Measurements from ENCODE around the gene TMEM161A. TPM values are rescaled to one million over a fixed set of nuclear protein-coding genes. Genes with fewer than 3 reads are reported as not detected.
"Not testable (repeated sequence)": the region's sequence is repeated elsewhere in the genome, so short reads cannot be mapped to it uniquely, and the experiment has no call there.

TMEM161A gene
- total and polyA plus RNA-seq, 2 donors: 13.6 to 33.0 TPM

DNA sequence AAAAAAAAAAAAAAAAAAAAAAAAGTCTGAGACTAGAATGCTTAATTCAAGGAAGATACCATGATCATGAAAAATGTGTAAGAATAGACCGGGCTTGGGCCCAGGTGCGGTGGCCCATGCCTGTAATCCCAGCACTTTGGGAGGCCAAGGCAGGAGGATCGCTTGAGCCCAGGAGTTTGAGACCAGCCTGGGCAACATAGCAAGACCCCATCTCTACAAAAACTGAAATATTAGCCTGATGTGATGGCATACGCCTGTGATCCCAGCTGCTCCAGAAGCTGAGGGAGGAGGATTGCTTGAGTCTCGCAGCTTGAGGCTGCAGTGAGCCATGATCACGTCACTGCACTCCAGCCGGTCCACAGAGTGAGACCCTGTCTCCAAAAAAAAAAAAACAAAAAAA, 31.3 kb downstream of the TMEM161A start:
- not testable (repeated sequence) for H3K27ac ChIP-seq (ENCODE audit: low read depth in 1 of 2, low read length in 1 of 2); H3K4me3 ChIP-seq (ENCODE audit: low read length in 2 of 2); H3K27me3 ChIP-seq (ENCODE audit: control insufficient read depth in 2 of 2, insufficient read depth in 1 of 2, low read length in 1 of 2); H3K9me3 ChIP-seq (ENCODE audit: control insufficient read depth in 2 of 2, insufficient read depth in 1 of 2, low read length in 1 of 2); DNase-seq (ENCODE audit: low read depth in 6 of 9, low spot score in 9 of 9)
- peaks cover 2 to 13% of the 10 kb centered on the region in 2 donors for H3K4me1 ChIP-seq (ENCODE audit: control insufficient read depth in 2 of 2, insufficient read depth in 2 of 2, low read length in 2 of 2)
- H3K36me3 ChIP-seq (ENCODE audit: control insufficient read depth in 2 of 2, insufficient read depth in 2 of 2, low read length in 1 of 2): peaks cover 4 to 16% of the 10 kb centered on the region in 2 donors
- 98% methylated on average over 7 of the region's 7 CpGs for WGBS

GRCh38 chr19:19106056-19106551, 32.2 kb downstream of the TMEM161A start:
- Histone ChIP-seq H3K9me3 (ENCODE audit: control insufficient read depth in 2 of 2, insufficient read depth in 1 of 2, low read length in 1 of 2) (no peaks in the 10 kb centered on the region), H3K4me3 (ENCODE audit: low read length in 2 of 2) (peak overlapping the region in 1 of 2 donors; percentile 29), H3K27ac (ENCODE audit: low read depth in 1 of 2, low read length in 1 of 2) (no peak overlapping the region), H3K36me3 (ENCODE audit: control insufficient read depth in 2 of 2, insufficient read depth in 2 of 2, low read length in 1 of 2) (peaks cover 4 to 20% of the 10 kb centered on the region in 2 donors), H3K4me1 (ENCODE audit: control insufficient read depth in 2 of 2, insufficient read depth in 2 of 2, low read length in 2 of 2) (peaks cover 2 to 13% of the 10 kb centered on the region in 2 donors), H3K27me3 (ENCODE audit: control insufficient read depth in 2 of 2, insufficient read depth in 1 of 2, low read length in 1 of 2) (peaks cover 0 to 5% of the 10 kb centered on the region in 2 donors)
- DNase-seq (ENCODE audit: low read depth in 6 of 9, low spot score in 9 of 9): peak in 1 of 9 donors; percentile 13
- WGBS: 89% methylated on average over 25 of the region's 25 CpGs

- peak in 7 of 9 donors; percentile 26 to 72 (median 48) for DNase-seq (ENCODE audit: low read depth in 6 of 9, low spot score in 9 of 9)
- peaks cover 4 to 23% of the 10 kb centered on the region in 2 donors for H3K36me3 ChIP-seq (ENCODE audit: control insufficient read depth in 2 of 2, insufficient read depth in 2 of 2, low read length in 1 of 2)
- H3K4me3 ChIP-seq (ENCODE audit: low read length in 2 of 2): peak overlapping the region in 1 of 2 donors; percentile 29
- H3K4me1 ChIP-seq (ENCODE audit: control insufficient read depth in 2 of 2, insufficient read depth in 2 of 2, low read length in 2 of 2): peaks cover 1 to 9% of the 10 kb centered on the region in 2 donors
- no peak overlapping the region for H3K27ac ChIP-seq (ENCODE audit: low read depth in 1 of 2, low read length in 1 of 2)
- WGBS: 85% methylated on average over 36 of the region's 36 CpGs
- no peaks in the 10 kb centered on the region for H3K9me3 ChIP-seq (ENCODE audit: control insufficient read depth in 2 of 2, insufficient read depth in 1 of 2, low read length in 1 of 2)
- H3K27me3 ChIP-seq (ENCODE audit: control insufficient read depth in 2 of 2, insufficient read depth in 1 of 2, low read length in 1 of 2): no peaks in the 10 kb centered on the region
Observed at GRCh38 chr19:19105365-19106055, 32.8 kb downstream of the TMEM161A start.

DNA sequence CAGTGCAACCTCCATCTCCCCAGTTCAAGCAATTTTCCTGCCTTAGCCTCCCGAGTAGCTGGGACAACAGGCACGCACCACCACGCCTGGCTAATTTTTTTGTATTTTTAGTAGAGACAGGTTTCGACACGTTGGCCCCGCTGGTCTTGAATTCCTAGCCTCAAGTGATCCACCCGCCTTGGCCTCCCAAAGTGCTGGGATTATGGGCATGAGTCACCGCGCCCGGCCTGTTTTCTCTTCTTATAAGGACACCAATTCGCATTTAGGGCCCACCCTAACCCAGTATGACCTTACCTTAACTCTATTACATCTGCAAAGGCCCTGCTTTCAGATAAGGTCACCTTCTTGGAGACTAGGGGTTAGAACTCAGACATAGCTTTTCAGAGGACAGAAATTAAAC, 35.1 kb downstream of the TMEM161A start:
- Histone ChIP-seq H3K4me1 (ENCODE audit: control insufficient read depth in 2 of 2, insufficient read depth in 2 of 2, low read length in 2 of 2) (peaks cover 0 to 7% of the 10 kb centered on the region in 2 donors), H3K4me3 (ENCODE audit: low read length in 2 of 2) (no peak overlapping the region), H3K9me3 (ENCODE audit: control insufficient read depth in 2 of 2, insufficient read depth in 1 of 2, low read length in 1 of 2) (no peaks in the 10 kb centered on the region), H3K27me3 (ENCODE audit: control insufficient read depth in 2 of 2, insufficient read depth in 1 of 2, low read length in 1 of 2) (no peaks in the 10 kb centered on the region), H3K36me3 (ENCODE audit: control insufficient read depth in 2 of 2, insufficient read depth in 2 of 2, low read length in 1 of 2) (peaks cover 7 to 33% of the 10 kb centered on the region in 2 donors), H3K27ac (ENCODE audit: low read depth in 1 of 2, low read length in 1 of 2) (no peak overlapping the region)
- no peak for DNase-seq (ENCODE audit: low read depth in 6 of 9, low spot score in 9 of 9)
- WGBS: 96% methylated on average over 11 of the region's 11 CpGs

DNA sequence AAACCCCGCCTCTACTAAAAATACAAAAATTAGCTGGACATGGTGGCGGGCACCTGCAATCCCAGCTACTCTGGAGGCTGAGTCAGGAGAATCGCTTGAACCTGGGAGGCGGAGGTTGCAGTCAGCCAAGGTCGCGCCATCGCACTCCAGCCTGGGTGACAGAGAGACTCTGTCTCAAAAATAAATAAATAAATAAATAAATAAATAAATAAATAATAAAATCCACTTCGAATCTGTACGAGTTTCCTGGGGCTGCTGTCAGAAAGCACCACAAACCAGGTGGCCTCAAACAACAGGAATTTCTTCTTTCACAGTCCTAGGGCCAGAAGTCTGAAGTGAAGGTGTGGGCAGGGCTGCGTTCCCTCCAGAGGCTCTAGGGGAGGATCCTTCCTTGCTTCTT, 35.7 kb downstream of the TMEM161A start:
- not testable (repeated sequence) for H3K4me3 ChIP-seq (ENCODE audit: low read length in 2 of 2); H3K27ac ChIP-seq (ENCODE audit: low read depth in 1 of 2, low read length in 1 of 2); H3K9me3 ChIP-seq (ENCODE audit: control insufficient read depth in 2 of 2, insufficient read depth in 1 of 2, low read length in 1 of 2); H3K4me1 ChIP-seq (ENCODE audit: control insufficient read depth in 2 of 2, insufficient read depth in 2 of 2, low read length in 2 of 2); H3K27me3 ChIP-seq (ENCODE audit: control insufficient read depth in 2 of 2, insufficient read depth in 1 of 2, low read length in 1 of 2); DNase-seq (ENCODE audit: low read depth in 6 of 9, low spot score in 9 of 9)
- 98% methylated on average over 10 of the region's 10 CpGs for WGBS
- peaks cover 7 to 34% of the 10 kb centered on the region in 2 donors for H3K36me3 ChIP-seq (ENCODE audit: control insufficient read depth in 2 of 2, insufficient read depth in 2 of 2, low read length in 1 of 2)

- no peak overlapping the region for H3K27ac ChIP-seq (ENCODE audit: low read depth in 1 of 2, low read length in 1 of 2)
- no peak overlapping the region for H3K4me3 ChIP-seq (ENCODE audit: low read length in 2 of 2)
- no peak for DNase-seq (ENCODE audit: low read depth in 6 of 9, low spot score in 9 of 9)
- 98% methylated on average over 8 of the region's 8 CpGs for WGBS
- H3K4me1 ChIP-seq (ENCODE audit: control insufficient read depth in 2 of 2, insufficient read depth in 2 of 2, low read length in 2 of 2): peaks cover 0 to 7% of the 10 kb centered on the region in 2 donors
- no peaks in the 10 kb centered on the region for H3K27me3 ChIP-seq (ENCODE audit: control insufficient read depth in 2 of 2, insufficient read depth in 1 of 2, low read length in 1 of 2)
- no peaks in the 10 kb centered on the region for H3K9me3 ChIP-seq (ENCODE audit: control insufficient read depth in 2 of 2, insufficient read depth in 1 of 2, low read length in 1 of 2)
- H3K36me3 ChIP-seq (ENCODE audit: control insufficient read depth in 2 of 2, insufficient read depth in 2 of 2, low read length in 1 of 2): peaks cover 13 to 41% of the 10 kb centered on the region in 2 donors
Observed at GRCh38 chr19:19101540-19101939, 36.7 kb downstream of the TMEM161A start.

DNA sequence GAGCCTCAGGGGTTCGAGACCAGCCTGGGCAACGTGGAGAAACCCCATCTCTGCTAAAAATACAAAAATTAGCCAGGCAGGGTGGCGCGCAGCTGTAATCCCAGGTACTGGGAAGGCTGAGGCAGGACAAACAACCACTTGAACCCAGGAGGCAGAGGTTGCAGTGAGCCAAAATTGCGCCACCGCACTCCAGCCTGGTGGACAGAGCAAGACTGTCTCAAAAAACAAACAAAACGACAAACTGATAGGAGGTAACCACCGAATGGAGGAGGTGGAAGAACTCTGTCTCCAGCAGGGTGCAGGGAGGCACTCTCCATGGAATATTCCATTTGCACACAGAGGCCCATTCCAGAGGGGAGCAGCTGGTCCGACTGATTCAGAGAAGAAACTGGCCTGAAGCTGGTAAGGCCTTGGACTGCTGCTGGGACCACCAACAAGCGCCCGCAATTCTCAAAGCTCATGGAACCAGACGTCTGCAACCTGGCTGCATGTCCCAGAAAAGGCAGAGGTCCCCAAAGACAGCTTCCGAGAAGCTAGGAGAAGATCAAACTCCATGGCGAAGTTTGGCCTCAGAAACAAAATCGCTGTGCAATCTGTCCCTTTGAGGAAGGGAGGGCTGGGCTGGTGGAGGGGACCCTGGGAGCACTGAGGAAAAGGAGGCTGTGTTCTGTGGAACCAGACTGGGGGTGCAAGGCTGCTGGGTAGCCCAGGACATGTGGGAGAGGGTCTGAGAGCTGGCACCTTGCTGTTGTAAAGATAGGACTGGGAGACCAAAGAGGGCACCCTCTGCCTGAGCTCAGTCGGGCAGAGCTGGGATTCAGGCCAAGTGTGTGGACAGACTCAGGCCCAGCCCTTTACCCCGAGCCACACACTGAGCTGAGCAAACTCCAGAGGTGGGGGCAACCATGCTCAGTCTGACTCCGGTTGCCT, 39.3 kb downstream of the TMEM161A start:
- peaks cover 13 to 41% of the 10 kb centered on the region in 2 donors for H3K36me3 ChIP-seq (ENCODE audit: control insufficient read depth in 2 of 2, insufficient read depth in 2 of 2, low read length in 1 of 2)
- WGBS: 97% methylated on average over 18 of the region's 18 CpGs
- DNase-seq (ENCODE audit: low read depth in 6 of 9, low spot score in 9 of 9): no peak
- H3K27me3 ChIP-seq (ENCODE audit: control insufficient read depth in 2 of 2, insufficient read depth in 1 of 2, low read length in 1 of 2): no peaks in the 10 kb centered on the region
- no peak overlapping the region for H3K27ac ChIP-seq (ENCODE audit: low read depth in 1 of 2, low read length in 1 of 2)
- no peaks in the 10 kb centered on the region for H3K9me3 ChIP-seq (ENCODE audit: control insufficient read depth in 2 of 2, insufficient read depth in 1 of 2, low read length in 1 of 2)
- no peaks in the 10 kb centered on the region for H3K4me1 ChIP-seq (ENCODE audit: control insufficient read depth in 2 of 2, insufficient read depth in 2 of 2, low read length in 2 of 2)
- no peak overlapping the region for H3K4me3 ChIP-seq (ENCODE audit: low read length in 2 of 2)

DNA sequence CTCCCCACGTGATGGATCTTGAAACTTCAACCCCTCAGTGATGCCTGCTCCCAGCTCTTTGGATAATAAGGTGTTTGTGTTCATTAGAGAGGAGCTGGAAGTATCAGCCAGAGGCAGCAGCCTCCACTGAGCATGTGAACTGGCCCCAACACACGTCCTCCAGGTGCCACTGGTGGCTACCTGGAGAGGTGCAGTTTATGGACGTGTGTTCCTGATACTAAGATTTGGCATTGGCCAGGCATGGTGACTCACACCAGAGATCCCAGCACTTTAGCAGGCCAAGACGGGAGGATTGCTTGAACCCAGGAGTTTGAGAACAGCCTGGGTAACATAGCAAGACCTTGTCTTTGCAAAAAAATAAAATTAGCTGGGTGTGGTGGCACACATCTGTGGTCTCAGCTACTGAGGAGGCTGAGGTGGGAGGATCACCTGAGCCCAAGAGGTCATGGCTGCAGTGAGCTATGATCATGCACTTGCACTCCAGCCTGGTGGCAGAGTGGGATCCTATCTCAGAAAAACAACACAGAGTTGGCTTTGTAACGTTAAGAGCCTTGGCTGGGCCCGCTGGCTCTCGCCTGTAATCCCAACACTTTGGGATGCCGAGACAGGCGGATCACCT, 40.1 kb downstream of the TMEM161A start:
- WGBS: 98% methylated on average over 9 of the region's 9 CpGs
- H3K27ac ChIP-seq (ENCODE audit: low read depth in 1 of 2, low read length in 1 of 2): no peak overlapping the region
- no peak overlapping the region for H3K4me3 ChIP-seq (ENCODE audit: low read length in 2 of 2)
- peaks cover 13 to 41% of the 10 kb centered on the region in 2 donors for H3K36me3 ChIP-seq (ENCODE audit: control insufficient read depth in 2 of 2, insufficient read depth in 2 of 2, low read length in 1 of 2)
- H3K9me3 ChIP-seq (ENCODE audit: control insufficient read depth in 2 of 2, insufficient read depth in 1 of 2, low read length in 1 of 2): no peaks in the 10 kb centered on the region
- H3K4me1 ChIP-seq (ENCODE audit: control insufficient read depth in 2 of 2, insufficient read depth in 2 of 2, low read length in 2 of 2): no peaks in the 10 kb centered on the region
- DNase-seq (ENCODE audit: low read depth in 6 of 9, low spot score in 9 of 9): no peak
- no peaks in the 10 kb centered on the region for H3K27me3 ChIP-seq (ENCODE audit: control insufficient read depth in 2 of 2, insufficient read depth in 1 of 2, low read length in 1 of 2)

Measured in thymus (tissue), 11 donors.